ENCODE results near the gene ATPAF1.
A peak's percentile ranks its signal among the peaks of the same experiment; 100 is the strongest.
"Not testable (repeated sequence)": the region's sequence is repeated elsewhere in the genome, so short reads cannot be mapped to it uniquely, and the experiment has no call there.

The ATPAF1 gene, protein sequence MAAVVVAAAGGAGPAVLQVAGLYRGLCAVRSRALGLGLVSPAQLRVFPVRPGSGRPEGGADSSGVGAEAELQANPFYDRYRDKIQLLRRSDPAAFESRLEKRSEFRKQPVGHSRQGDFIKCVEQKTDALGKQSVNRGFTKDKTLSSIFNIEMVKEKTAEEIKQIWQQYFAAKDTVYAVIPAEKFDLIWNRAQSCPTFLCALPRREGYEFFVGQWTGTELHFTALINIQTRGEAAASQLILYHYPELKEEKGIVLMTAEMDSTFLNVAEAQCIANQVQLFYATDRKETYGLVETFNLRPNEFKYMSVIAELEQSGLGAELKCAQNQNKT

GRCh38 chr1:46667782-46668760 lies at the start of gene ATPAF1:
ATPAF1 (minus strand) TSS chr1:46668364; CDS start chr1:46668322, 42 bp downstream.
- DNase-seq (ENCODE audit: low spot score): peak; percentile 55

GRCh38 chr1:46717654-46718053 lies 49.5 kb upstream of the ATPAF1 start:
- DNase-seq (ENCODE audit: low spot score): no peak

DNA sequence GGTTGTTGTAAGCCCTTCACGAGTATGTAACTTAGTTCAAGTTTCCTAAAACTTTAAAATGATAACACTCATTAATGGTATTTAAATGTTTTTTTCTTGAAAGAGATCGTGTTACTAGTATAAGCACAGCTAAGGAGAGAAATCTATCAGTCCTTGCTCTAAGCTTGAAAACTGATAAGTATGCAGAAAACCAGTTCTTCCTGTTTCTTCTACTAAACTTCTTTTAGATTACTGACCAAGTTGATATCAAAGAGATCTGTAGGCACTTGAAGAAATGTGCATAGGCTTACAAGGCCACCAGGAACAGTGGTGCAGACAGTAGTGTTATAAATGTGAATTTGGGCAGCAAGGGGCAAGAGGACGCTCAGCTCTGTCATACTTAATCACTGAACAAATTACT lies 46.8 kb upstream of the ATPAF1 start:
- DNase-seq (ENCODE audit: low spot score): no peak

DNA sequence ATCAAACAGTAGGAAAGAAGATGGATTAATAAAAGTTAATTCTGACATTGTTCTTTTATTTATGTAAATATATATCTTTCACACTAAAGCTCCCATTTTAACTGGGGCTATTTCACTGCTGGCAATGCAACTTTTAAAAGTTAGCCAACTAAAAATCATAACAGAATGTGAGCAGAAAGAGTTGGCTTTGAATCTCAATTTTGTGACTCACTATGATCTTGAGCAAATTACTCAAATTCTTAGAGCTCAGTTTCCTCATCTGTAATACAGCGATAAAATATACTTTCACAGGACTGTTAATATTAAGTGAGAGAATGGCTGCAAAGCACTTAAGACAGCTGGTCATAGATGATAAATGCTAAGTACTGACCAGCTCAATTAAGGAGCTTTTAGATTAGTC lies 40.0 kb upstream of the ATPAF1 start:
- no peak for DNase-seq (ENCODE audit: low spot score)

DNA sequence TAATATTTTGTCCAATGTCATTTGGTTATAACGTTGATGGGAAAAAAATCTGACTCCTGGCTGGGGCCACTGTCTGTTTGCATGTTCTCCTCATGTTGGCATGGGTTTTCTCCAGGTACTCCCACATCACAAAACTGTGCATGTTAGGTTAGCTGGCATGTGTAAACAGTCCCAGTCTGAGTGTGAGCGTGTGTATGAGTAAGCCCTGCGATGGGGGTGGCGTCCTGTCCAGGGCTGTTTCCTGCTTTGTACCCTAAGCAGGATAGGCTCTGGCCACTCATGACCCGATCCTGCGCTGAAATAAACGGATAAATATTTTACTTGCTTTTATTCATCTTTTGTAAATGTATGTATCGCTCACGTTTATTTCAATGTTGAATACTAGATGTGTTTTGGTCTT lies 37.2 kb upstream of the ATPAF1 start:
- no peak for DNase-seq (ENCODE audit: low spot score)

GRCh38 chr1:46703927-46704641 lies 35.9 kb upstream of the ATPAF1 start:
- no peak for DNase-seq (ENCODE audit: low spot score)

DNA sequence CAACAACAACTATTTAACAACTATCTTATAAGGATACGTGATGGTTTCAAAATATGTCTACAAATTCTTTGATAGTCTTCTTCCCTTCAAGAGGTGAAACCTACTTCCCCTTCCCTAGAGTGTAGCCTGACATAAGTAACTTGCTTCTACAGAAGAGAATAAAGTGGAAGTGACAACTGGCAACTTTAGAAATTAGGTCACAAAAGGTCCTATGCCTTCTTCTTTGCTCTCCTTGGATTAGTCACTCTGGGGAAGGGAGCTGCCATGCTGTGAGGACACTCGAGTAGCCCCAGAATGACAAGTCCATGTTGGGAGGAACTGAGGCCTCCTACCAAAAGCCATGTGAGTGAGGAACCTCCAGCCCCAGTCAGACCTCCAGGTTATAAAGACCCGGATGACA lies 31.5 kb upstream of the ATPAF1 start:
- DNase-seq (ENCODE audit: low spot score): no peak

DNA sequence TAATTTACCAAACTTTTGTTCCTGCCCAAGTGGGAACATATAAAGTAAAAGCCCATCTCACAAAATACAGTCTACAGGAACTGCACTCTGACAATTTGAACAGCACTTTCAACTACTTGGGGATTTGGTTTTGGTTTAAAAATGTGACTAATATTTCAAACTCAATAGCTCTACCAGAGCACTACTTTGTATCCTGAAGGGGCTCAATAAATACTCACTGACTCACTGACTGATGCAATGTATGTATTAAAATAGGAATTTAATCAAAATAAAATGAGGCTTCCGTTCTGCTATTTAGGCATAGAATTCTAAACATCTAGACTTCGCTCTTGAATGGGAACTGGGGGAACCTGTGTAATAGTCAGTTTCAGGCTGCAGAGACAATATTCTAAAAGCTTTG lies 28.9 kb upstream of the ATPAF1 start:
- DNase-seq (ENCODE audit: low spot score): no peak

- DNase-seq (ENCODE audit: low spot score): not testable (repeated sequence)
These were observed 26.5 kb upstream of the ATPAF1 start for GRCh38 chr1:46694676-46695075.

GRCh38 chr1:46692811-46693770 lies 24.9 kb upstream of the ATPAF1 start:
- no peak for DNase-seq (ENCODE audit: low spot score)

DNA sequence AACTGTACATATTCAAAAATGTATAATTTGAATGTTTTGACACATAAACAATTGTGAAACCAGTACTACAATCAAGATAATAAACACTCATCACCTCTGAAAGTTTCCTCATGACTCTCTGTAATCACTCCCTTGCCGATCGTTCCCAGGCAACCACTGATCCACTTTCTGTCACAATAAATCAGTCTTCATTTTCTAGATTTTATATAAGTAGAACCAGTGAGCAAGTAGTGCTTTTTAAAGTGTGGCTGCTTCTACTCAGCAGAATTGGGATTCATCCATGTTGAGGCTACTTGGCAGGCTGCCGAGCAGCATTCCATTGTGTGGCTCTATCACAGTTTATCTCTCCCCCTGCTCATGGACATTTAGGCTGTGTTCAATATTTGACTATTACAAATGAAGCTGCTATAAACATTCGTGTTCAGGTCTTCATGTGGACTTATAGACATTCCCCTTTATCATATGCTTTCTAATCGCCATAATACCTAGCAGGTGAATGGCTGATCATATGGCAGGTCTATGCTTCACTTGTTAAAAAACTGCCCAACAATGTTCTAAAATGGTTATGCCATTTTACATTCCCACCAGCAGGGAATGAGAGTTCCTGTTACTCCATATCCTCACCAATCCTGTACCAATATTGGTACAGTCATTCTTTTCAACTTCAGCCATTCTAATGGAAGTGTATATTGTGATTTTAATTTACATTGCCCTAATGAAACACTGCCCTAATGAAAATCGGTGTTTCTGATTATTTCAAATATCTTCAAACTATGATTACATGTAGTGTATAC lies 24.0 kb upstream of the ATPAF1 start:
- peak; percentile 38 for DNase-seq (ENCODE audit: low spot score)

DNA sequence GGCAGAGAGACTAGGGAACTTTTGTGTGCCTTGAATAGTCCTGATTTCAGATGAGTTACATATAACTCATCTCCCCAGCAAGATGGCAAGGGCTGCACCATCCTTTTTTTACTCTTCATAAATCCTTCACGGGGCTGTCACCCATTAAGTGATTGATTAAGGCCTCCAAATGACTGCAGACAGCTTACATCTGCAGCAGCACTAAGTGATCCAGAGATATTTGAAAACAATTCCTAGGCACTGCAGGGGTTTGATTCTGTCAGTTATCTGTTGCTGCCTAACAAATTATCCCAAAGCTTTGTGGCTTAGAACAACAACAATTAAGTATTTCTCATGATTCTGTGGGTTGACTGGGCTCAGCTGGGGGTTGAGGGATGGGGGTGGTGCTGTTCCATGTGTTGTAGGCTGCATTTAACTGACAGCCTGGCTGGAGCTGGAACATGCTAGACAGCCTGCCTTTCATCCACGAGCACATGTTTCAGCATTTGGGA lies 22.8 kb upstream of the ATPAF1 start:
- DNase-seq (ENCODE audit: low spot score): no peak

- DNase-seq (ENCODE audit: low spot score): no peak
These were observed 21.7 kb upstream of the ATPAF1 start for GRCh38 chr1:46689897-46690296.

DNA sequence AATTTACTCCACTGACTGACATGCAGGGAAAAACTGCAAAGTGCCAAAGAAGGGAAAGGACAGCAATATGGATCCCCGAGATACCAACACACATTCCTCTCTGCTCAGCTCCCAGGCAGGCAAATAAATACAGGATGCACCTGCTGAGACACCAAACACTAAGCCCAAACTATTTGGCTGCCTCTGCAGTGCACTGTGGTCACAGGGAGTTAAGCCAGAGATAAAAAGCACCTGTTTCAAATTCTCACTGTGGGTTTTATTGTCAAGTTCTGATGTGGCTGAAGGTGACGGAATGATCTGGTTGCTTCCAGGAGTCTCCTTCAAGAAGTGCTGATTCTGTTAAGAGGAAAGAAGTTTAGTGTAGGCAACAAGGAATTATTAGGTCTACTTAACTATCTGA lies 21.2 kb upstream of the ATPAF1 start:
- DNase-seq (ENCODE audit: low spot score): no peak

- no peak for DNase-seq (ENCODE audit: low spot score)
These were observed 19.9 kb upstream of the ATPAF1 start for GRCh38 chr1:46687921-46688509.

DNA sequence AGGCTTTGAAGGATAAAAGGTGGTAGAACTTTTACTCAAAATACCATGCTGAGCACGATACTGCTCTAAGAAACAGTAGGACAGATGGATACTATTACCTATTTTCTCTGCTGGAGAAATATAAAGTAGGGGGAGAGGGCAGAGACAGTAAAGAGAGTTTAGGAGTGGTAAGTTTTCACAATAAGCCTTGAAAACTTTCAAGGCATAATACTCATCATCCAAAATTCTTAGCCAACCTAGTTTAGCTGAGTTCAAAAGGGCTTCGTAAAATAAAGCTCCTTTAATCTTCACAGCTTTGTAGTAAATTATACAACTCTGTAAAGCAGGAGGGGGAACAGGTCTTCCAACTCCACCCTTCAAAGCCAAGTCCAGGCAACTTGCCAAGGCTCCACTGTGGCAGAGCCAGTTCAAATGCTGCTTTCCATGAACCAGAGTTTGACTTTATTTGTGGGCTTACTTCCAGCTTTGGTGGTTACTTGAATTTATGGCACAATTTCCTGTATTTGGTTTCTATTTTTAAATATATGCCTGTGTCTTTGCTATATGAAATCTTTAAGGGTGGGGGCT lies 19.0 kb upstream of the ATPAF1 start:
- DNase-seq (ENCODE audit: low spot score): peak; percentile 46

DNA sequence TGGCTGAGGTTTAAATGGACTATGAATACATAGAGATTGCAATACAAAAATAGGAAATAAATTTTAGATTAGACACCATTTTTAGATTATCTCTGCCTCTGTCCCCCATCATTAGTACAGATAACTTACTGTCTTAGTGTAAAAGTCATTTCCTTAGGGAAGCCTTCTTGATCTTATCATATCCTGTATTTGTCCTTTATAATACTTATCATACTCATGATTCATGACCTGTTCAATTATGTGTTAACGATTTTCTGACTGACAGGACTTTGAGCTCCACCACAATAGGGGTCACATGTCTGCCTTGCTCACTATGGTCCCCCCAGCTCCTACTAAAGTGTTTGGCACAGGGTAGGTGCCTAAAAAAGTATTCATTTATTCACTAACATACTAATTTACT lies 18.1 kb upstream of the ATPAF1 start:
- no peak for DNase-seq (ENCODE audit: low spot score)

DNA sequence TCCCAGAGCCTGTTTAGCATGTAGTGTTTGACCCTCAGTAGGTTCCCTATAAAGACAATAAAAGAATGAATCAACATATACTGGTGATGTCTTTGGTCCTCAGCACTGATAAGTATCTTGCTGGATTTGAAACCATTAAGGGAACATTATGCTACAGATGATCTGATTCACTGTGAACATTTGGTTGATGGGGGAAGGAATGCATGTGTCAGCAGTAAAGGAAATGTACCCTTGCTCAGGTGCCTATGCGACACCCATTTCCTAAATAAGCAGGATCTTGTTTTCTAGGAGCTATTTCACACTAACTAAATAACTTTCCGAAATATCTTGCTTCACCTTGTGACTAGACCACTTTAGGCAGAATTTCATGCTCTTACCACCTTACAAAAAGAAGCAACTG lies 16.5 kb upstream of the ATPAF1 start:
- DNase-seq (ENCODE audit: low spot score): no peak

- DNase-seq (ENCODE audit: low spot score): no peak
These were observed 13.9 kb upstream of the ATPAF1 start for GRCh38 chr1:46682064-46682463.

Measured in pons (tissue), 1 donor.